HG03439 (cell line): Measurements from ENCODE around the gene SYNPR.

ENCODE experiments used
- ATAC-seq: cut with Tn5 transposase; IDR thresholded peaks from one replicate; pipeline ENCODE4 v1.9.1; 2021; ENCODE audit warnings: mild to moderate bottlenecking, moderate library complexity; ENCODE audit not compliant: unreplicated experiment

Gene SYNPR

DNA sequence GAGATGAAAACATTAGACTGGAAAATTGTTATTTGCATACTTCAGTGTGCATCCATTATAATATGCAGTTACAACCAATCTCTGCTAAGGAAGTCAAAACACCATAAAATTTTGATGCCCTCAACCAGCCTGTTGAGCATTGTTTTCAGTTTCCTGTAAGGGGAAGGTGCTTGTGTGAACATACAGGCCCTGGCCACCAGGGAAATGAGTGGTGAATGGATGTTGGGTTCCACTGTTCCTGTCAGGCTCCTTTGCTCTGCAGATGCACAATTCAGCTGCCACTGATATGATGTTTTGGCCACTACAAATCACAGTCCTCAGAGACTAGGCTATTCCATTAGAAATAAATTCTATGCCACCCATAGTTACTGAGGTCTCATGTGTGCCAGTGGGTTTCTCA, 184.6 kb downstream of the SYNPR start:
- ATAC-seq = no peak

GRCh38 chr3:63467392-63467791, 189.3 kb downstream of the SYNPR start:
- ATAC-seq = no peak

- ATAC-seq = no peak
Observed at GRCh38 chr3:63470745-63471144, 192.6 kb downstream of the SYNPR start.

- ATAC-seq = no peak
Observed at GRCh38 chr3:63471781-63472180, 193.7 kb downstream of the SYNPR start.

DNA sequence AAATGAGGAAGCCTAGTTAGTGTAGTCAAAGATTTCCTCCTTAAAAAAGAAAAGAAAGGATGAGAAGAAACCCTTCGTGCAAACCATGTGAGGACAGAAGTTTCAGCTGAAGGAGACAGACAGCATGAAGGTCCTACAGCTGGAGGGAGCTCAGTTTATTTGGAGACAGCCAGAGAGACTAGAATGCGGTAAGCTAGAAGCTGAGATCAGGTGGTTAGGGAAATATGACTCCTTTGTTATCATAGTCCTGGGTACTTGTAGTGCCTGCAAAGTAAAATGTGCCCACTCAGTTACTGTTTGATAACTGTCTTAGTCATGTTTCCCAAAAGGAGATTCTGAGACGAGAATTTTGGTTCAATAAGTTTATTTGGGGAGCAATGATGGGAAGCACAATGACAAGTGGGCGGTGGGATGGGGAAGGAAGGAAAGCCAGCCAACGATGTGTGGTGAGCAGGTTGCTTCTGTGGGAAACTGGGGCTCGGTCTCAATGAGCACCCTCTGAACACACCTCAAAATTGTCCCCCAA, 195.6 kb downstream of the SYNPR start:
- ATAC-seq = no peak

DNA sequence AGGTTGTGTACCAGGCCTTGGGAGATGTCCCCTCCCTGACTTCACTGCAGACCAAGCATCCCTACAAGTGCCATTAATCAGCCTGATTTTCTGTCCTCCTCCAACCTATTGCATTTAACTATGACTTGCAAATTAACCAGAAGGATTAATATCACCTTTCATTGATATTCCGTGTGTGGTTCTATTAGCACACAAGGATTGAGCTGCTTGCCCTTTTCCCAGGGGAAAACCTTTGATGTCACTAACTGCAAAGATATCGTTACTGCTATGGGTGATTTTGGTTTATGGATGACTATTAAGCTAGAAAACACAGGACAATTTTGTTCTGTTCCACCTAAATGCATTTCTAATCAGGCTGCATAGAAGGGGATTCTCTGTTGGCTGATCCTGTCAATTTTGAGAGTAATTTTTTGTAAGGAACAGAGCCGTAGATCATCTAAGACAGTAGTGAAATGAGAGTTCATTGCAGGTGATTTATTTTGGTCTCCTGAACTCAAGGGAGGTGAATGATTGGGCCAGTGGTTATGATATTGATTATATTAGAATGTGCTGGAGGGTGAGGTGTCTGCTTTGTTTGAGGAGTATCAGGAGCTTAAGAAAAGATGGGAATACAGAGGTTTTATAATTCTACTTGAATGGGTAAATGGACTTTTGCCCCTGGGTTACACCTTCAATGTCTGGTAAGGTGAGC, 196.9 kb downstream of the SYNPR start:
- ATAC-seq = no peak

- no peak for ATAC-seq
Observed at GRCh38 chr3:63477494-63478129, 199.5 kb downstream of the SYNPR start.

DNA sequence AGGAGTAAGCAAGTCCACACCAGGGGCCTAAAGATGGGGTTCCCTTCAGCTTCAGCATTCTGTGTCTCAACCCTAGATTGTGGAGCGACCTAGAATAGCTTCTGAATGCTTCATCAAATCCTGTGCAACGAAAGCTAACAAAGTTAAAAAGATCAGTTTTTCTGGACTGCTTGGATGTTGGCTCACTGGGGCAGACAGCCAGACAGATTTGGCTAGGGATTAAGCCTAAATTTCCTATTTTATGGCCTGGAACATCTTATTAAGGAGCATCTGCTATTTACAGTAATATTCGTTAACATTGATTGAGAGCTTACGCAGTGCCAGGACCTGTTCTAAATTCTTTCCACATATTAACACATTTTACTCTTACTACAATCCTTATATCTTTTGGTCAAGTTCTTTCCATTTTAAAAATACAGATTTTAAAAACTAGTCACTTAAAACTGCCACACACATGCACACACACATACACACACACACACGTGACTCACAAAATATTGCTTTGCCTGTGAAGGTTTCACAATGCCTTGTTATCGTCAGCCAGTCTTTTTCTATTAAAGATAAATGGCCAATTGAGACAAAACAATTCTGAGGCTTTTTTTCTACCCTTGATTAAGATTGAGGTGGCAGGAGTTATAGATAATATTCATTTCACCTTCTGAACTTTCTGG, 201.0 kb downstream of the SYNPR start:
- ATAC-seq = no peak

DNA sequence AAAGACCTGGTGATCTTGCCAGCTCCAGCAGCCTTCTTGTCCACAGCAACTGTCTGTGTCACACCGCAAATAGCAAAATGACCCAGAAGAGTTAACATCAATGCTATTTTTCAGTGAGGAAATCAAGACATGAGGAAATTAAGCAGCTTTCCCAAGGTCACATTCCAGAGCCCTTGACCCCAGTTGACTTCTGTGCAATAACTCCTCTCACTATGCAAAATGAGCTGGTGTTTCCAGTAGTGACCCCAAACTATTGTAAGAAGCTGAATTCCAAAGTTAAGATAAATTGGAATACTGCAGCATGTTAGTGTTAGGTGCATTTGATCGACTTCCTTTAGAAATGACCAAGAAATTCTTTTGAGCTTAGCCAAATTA, 201.5 kb downstream of the SYNPR start:
- no peak for ATAC-seq

- no peak for ATAC-seq
Observed at GRCh38 chr3:63481627-63482026, 203.5 kb downstream of the SYNPR start.

GRCh38 chr3:63482341-63482740, 204.2 kb downstream of the SYNPR start:
- ATAC-seq = no peak

GRCh38 chr3:63492464-63492863, 214.4 kb downstream of the SYNPR start:
- no peak for ATAC-seq

- no peak for ATAC-seq
Observed at GRCh38 chr3:63493101-63493500, 215.0 kb downstream of the SYNPR start.

- no peak for ATAC-seq
Observed at GRCh38 chr3:63494646-63495045, 216.5 kb downstream of the SYNPR start.

DNA sequence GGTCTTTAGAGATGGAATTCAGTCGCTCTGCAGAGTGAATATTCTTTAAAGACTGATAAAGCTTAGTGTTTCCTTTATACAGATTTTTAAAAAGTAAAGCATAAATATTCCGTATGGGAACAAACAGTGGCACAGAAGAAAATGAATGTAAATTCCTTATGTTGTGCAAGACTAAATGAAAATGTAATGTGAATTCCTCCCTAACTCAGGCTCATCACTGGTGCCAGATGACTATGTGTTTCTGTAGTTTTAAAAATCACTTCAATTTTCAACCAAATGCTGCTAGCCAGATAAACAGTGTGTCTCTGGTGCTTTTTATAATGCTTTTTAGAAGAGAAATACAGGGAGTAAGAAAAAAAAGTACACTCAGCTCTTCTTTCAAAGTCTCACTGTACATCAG, 219.5 kb downstream of the SYNPR start:
- ATAC-seq = no peak

- no peak for ATAC-seq
Observed at GRCh38 chr3:63500196-63500595, 222.1 kb downstream of the SYNPR start.

DNA sequence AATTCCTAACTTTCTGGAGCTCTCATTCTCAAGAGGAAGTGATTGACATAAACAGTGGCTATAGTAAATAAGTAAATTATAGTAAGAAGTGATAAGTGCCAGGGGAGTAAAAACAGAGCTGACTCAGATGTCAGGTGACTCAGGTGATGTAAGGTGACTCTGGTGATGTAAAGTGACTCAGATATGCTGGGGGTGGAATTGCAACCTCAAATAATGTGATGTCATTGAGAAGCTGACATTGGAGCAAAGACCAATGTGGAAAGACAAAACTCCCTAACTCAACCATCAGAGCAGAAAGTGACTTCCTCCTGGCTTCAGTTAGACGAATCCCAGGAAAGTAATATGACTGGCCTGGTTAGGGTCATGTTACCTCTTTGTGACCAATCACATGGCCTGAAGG, 230.2 kb downstream of the SYNPR start:
- ATAC-seq = no peak

DNA sequence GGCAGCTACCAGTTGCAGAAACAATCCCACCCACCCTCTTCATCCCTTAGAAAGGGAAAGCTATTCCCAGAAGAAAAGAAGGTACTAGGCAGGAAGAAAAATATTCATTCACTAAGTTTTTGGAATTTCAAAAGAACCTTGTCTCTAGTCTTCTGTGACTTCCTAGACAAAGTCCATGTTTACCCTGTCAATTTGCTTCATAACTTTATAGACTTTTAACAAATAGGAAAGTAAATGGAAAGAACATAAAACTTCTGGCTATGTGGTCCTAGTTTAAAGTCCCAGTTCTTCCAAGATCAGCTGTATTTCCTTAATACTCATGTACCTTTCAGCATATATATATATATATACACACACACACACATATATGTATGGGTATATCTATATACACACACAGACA, 230.7 kb downstream of the SYNPR start:
- ATAC-seq = no peak

- no peak for ATAC-seq
Observed at GRCh38 chr3:63513791-63514190, 235.7 kb downstream of the SYNPR start.

GRCh38 chr3:63514678-63515077, 236.6 kb downstream of the SYNPR start:
- no peak for ATAC-seq

DNA sequence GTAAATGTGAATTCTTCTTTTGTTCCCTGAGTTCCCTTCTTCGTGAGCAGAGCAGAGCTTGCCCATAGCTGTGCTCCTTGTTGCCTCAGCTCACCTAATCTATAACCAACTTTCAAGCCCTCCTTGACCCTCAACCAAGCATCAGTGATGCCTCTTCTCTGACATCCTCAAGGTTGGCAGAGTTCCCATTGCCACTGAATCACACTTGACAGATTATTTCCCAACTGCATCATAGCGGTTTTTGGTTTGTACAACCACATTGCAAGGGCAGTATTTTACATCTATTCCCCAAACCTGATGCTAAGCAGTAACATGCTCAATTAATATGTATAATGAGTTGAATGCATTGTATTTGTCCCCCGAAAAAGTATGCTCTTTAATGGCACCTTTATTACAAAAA, 241.3 kb downstream of the SYNPR start:
- no peak for ATAC-seq

DNA sequence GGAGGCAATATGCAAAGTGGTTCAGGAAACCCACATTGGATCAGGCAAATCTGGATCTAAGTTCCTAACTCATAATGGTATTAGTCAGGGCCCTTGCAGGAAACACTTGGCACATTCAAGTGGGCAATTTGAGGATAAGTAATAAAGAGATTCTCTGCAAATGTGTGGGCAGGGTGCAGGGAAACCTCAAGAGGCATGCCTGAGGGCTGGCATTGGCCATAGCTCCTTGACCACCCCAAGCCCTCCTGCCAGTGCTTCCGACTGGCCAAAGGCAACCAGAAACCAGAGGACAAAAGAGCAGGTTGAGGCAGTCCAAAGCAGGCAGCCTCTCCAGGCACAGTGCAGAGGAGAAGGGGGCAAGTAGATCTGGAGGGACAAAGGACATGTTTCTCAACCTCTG, 243.5 kb downstream of the SYNPR start:
- no peak for ATAC-seq
